ENCODE results near the gene TMOD3.
A peak's percentile ranks its signal among the peaks of the same experiment; 100 is the strongest.

TMOD3 gene

GRCh38 chr15:51842265-51842664 lies 12.8 kb downstream of the TMOD3 start (continued):
- TF ChIP-seq OVOL3 (tag by site-specific recombination; IDR thresholded peaks at IDR 0.05) (no peak), ZNF514 (tag by site-specific recombination; IDR thresholded peaks at IDR 0.05) (no peak), ZNF692 (tag by site-specific recombination; IDR thresholded peaks at IDR 0.05) (no peak), ZNF610 (tag by site-specific recombination; IDR thresholded peaks at IDR 0.05; ENCODE audit: borderline replicate concordance) (no peak), ZSCAN30 (tag by site-specific recombination; IDR thresholded peaks at IDR 0.05) (no peak), ZNF596 (tag by site-specific recombination; IDR thresholded peaks at IDR 0.05) (no peak), ZNF433 (tag by site-specific recombination; IDR thresholded peaks at IDR 0.05; ENCODE audit: low read depth) (no peak), ZNF335 (tag by site-specific recombination; conservative IDR thresholded peaks at IDR 0.05) (no peak), ZNF416 (tag by site-specific recombination; IDR thresholded peaks at IDR 0.05) (no peak)

- Histone ChIP-seq H3K9me3 (ENCODE audit: control insufficient read depth, insufficient read depth, low read depth, low read length) (no peaks in the 10 kb centered on the region), H3K4me1 (ENCODE audit: control insufficient read depth, insufficient read depth, low read length) (peaks cover 33% of the 10 kb centered on the region), H3K36me3 (ENCODE audit: control insufficient read depth in 2 of 2, insufficient read depth in 1 of 2, low read length in 2 of 2) (no peaks in the 10 kb centered on the region), H3K4me3 (ENCODE audit: low read depth, low read length) (no peak overlapping the region), H3K27ac (ENCODE audit: extremely low read depth, low read depth, low read length) (no peak overlapping the region)
- ChIA-PET POLR2A (interaction anchor here (0.5 kb wide), 1 partner anchor 19 kb away, joined by 3 read pairs; no protein-coding TSS in a partner anchor), CTCF (interaction anchor here (0.7 kb wide), 1 partner anchor 63 kb away, joined by 3 read pairs; no protein-coding TSS in a partner anchor)
- TF ChIP-seq ZNF776 (tag by site-specific recombination; IDR thresholded peaks at IDR 0.05; ENCODE audit: borderline replicate concordance) = no peak
Measured at GRCh38 chr15:51842852-51843737, 13.6 kb downstream of the TMOD3 start.

- POLR2A ChIA-PET = interaction anchor here (0.8 kb wide), 1 partner anchor 15 kb away, joined by 3 read pairs; no protein-coding TSS in a partner anchor
- H3K4me3 ChIP-seq (ENCODE audit: low read depth, low read length) = no peak overlapping the region
- CTCF ChIA-PET = interaction anchor here (0.5 to 1.6 kb wide), 3 partner anchors 11 to 69 kb away, joined by 3 to 4 read pairs (median 3); no protein-coding TSS in a partner anchor
- H3K36me3 ChIP-seq (ENCODE audit: control insufficient read depth in 2 of 2, insufficient read depth in 1 of 2, low read length in 2 of 2) = no peaks in the 10 kb centered on the region
- TF ChIP-seq ZNF391 (tag by site-specific recombination; IDR thresholded peaks at IDR 0.05; ENCODE audit: borderline replicate concordance, low read depth) (no peak), PRDM10 (tag by site-specific recombination; IDR thresholded peaks at IDR 0.05) (0 out of 2 replicates have a peak, but pooled peaks have one; percentile 15), ZBTB44 (tag by site-specific recombination; IDR thresholded peaks at IDR 0.05) (no peak), ZNF404 (tag by site-specific recombination; IDR thresholded peaks at IDR 0.05) (no peak), PRDM6 (tag by site-specific recombination; IDR thresholded peaks at IDR 0.05) (peak; percentile 57; the same call in 1 of the 2 replicates)
- H3K27ac ChIP-seq (ENCODE audit: extremely low read depth, low read depth, low read length) = no peak overlapping the region
- H3K9me3 ChIP-seq (ENCODE audit: control insufficient read depth, insufficient read depth, low read depth, low read length) = no peaks in the 10 kb centered on the region
- H3K4me1 ChIP-seq (ENCODE audit: control insufficient read depth, insufficient read depth, low read length) = peaks cover 33% of the 10 kb centered on the region
Measured at GRCh38 chr15:51844747-51845426, 15.4 kb downstream of the TMOD3 start.

Data from HEK293 (cell line).